C4-2B (cell line): ENCODE results near the gene TMEM80.

Experiments used
- ZFX ChIP-seq: fragments of 450-650 bp; IDR thresholded peaks from 2 replicates; pipeline ENCODE4 v1.6.1; 2017
- TF ChIP-seq, protein P1 (sequence below): fragments of 450-650 bp; conservative IDR thresholded peaks from 2 replicates; pipeline ENCODE4 v1.5.1; 2017; ENCODE audit warnings: mild to moderate bottlenecking

GRCh38 chr11:656426-656825, 39.2 kb upstream of the TMEM80 start:
- TF ChIP-seq, protein P1, sequence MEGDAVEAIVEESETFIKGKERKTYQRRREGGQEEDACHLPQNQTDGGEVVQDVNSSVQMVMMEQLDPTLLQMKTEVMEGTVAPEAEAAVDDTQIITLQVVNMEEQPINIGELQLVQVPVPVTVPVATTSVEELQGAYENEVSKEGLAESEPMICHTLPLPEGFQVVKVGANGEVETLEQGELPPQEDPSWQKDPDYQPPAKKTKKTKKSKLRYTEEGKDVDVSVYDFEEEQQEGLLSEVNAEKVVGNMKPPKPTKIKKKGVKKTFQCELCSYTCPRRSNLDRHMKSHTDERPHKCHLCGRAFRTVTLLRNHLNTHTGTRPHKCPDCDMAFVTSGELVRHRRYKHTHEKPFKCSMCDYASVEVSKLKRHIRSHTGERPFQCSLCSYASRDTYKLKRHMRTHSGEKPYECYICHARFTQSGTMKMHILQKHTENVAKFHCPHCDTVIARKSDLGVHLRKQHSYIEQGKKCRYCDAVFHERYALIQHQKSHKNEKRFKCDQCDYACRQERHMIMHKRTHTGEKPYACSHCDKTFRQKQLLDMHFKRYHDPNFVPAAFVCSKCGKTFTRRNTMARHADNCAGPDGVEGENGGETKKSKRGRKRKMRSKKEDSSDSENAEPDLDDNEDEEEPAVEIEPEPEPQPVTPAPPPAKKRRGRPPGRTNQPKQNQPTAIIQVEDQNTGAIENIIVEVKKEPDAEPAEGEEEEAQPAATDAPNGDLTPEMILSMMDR = no peak
- TF ChIP-seq ZFX = no peak
